Measurements from ENCODE around the gene CACNA1C. TPM values are rescaled to one million over a fixed set of nuclear protein-coding genes. Genes with fewer than 3 reads are reported as not detected.

The CACNA1C gene
- total and polyA plus RNA-seq, 2 donors (not counting 1 experiment from before 2014, with no cell fraction given): 0.01 to 0.02 TPM

DNA sequence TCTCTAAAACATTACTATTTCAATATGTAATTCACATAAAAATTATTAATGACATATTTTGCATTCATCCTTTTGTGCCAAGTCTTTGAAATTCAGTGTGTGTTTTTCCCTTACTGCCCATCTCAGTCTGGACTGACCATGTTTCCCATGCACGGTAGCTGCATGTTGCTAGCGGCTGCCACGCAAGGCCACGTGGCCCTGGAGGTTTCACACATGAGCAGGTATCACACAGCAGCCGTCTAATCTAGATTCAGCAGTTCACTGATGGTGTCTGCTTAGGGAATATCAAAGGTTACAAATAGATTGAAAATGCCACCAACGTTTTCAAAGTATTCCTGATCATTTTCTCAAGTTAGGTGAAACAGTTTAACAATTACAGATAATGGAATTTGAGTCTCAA is 507.1 kb downstream of the CACNA1C start:
- H3K9me3 Mint-ChIP-seq (ENCODE audit: insufficient read depth): no peaks in the 10 kb centered on the region
- no peak overlapping the region for H3K4me2 ChIP-seq (replicated peaks; ENCODE audit: low read depth, low read length, poor library complexity, severe bottlenecking)
- no peaks in the 10 kb centered on the region for H3K9me3 ChIP-seq (ENCODE audit: control extremely low read depth in 1 of 3, control insufficient read depth in 2 of 3, insufficient read depth in 1 of 3, low read length in 2 of 3)
- H3K4me3 ChIP-seq (ENCODE audit: control extremely low read depth in 1 of 5, extremely low read depth in 1 of 5, insufficient read depth in 1 of 5, low read depth in 2 of 5, low read length in 4 of 5): no peak overlapping the region
- H3K4me1 Mint-ChIP-seq: peaks cover 2% of the 10 kb centered on the region
- no peaks in the 10 kb centered on the region for H3K36me3 ChIP-seq (replicated peaks in 1 of 2; ENCODE audit: control extremely low read depth in 1 of 2, control insufficient read depth in 1 of 2, extremely low read depth in 1 of 2, insufficient read depth in 2 of 2, low read length in 1 of 2)
- peaks cover 9% of the 10 kb centered on the region for H3K27me3 Mint-ChIP-seq
- H3K27ac Mint-ChIP-seq: no peak overlapping the region
- H3K9ac ChIP-seq (ENCODE audit: low read length): no peak overlapping the region
- no peaks in the 10 kb centered on the region for H4K20me1 ChIP-seq (ENCODE audit: control insufficient read depth, insufficient read depth, low read length, poor library complexity, severe bottlenecking)
- H3K4me3 Mint-ChIP-seq: no peak overlapping the region
- ChIA-PET POLR2A (no interaction called here), CTCF (no interaction called here)
- intact Hi-C loops (cut with micrococcal nuclease): no loop called here
- TF ChIP-seq, protein P1, sequence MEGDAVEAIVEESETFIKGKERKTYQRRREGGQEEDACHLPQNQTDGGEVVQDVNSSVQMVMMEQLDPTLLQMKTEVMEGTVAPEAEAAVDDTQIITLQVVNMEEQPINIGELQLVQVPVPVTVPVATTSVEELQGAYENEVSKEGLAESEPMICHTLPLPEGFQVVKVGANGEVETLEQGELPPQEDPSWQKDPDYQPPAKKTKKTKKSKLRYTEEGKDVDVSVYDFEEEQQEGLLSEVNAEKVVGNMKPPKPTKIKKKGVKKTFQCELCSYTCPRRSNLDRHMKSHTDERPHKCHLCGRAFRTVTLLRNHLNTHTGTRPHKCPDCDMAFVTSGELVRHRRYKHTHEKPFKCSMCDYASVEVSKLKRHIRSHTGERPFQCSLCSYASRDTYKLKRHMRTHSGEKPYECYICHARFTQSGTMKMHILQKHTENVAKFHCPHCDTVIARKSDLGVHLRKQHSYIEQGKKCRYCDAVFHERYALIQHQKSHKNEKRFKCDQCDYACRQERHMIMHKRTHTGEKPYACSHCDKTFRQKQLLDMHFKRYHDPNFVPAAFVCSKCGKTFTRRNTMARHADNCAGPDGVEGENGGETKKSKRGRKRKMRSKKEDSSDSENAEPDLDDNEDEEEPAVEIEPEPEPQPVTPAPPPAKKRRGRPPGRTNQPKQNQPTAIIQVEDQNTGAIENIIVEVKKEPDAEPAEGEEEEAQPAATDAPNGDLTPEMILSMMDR (IDR thresholded peaks at IDR 0.05): no peak
- TF ChIP-seq EZH2 (IDR thresholded peaks at IDR 0.05; ENCODE audit: borderline replicate concordance, insufficient read depth, low read depth, low read length, poor library complexity, severe bottlenecking): no peak
- no peak overlapping the region for H2AFZ ChIP-seq (ENCODE audit: insufficient read depth, low read depth, low read length, poor library complexity, severe bottlenecking)
- no peaks in the 10 kb centered on the region for H3K79me2 ChIP-seq (ENCODE audit: control insufficient read depth, insufficient read depth, low read length)
- H3K27ac ChIP-seq (ENCODE audit: low read length in 2 of 2): no peak overlapping the region
- peaks cover 0 to 4% (median 0%) of the 10 kb centered on the region in 4 experiments for H3K27me3 ChIP-seq (replicated peaks in 1 of 4; ENCODE audit: control extremely low read depth in 1 of 4, control insufficient read depth in 3 of 4, insufficient read depth in 4 of 4, low read length in 3 of 4)
- WGBS (ENCODE audit: insufficient coverage): 70% methylated on average over 5 of the region's 6 CpGs
- no peak for DNase-seq
- H3K4me1 ChIP-seq (ENCODE audit: control insufficient read depth in 2 of 2, insufficient read depth in 2 of 2, low read length in 2 of 2): no peaks in the 10 kb centered on the region
- ATAC-seq (ENCODE audit: low read depth): no peak

DNA sequence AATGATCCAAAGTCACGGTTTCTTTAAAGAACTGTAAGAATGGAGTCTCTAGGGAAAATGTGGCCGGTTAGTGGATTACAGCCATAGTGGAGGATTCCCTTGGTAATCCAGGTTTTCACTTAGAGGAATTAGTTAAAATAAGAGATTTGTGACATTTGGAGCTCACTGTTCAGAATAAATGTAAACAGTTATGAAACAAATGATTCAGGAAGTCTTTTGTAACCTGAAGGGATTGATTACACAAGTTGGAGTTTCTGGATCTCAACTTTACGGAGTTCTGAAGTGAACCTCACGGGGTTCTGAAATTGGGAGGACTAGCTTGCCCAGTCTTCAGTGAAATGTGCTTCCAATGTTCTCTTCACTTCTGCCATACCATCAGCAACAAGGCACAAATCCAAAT is 507.6 kb downstream of the CACNA1C start:
- no peaks in the 10 kb centered on the region for H3K9me3 ChIP-seq (ENCODE audit: control extremely low read depth in 1 of 3, control insufficient read depth in 2 of 3, insufficient read depth in 1 of 3, low read length in 2 of 3)
- POLR2A ChIA-PET: no interaction called here
- H4K20me1 ChIP-seq (ENCODE audit: control insufficient read depth, insufficient read depth, low read length, poor library complexity, severe bottlenecking): no peaks in the 10 kb centered on the region
- peaks cover 0 to 4% (median 0%) of the 10 kb centered on the region in 4 experiments for H3K27me3 ChIP-seq (replicated peaks in 1 of 4; ENCODE audit: control extremely low read depth in 1 of 4, control insufficient read depth in 3 of 4, insufficient read depth in 4 of 4, low read length in 3 of 4)
- TF ChIP-seq, protein P1 (IDR thresholded peaks at IDR 0.05): no peak
- TF ChIP-seq EZH2 (IDR thresholded peaks at IDR 0.05; ENCODE audit: borderline replicate concordance, insufficient read depth, low read depth, low read length, poor library complexity, severe bottlenecking): no peak
- intact Hi-C loops (cut with micrococcal nuclease): no loop called here
- H3K36me3 ChIP-seq (replicated peaks in 1 of 2; ENCODE audit: control extremely low read depth in 1 of 2, control insufficient read depth in 1 of 2, extremely low read depth in 1 of 2, insufficient read depth in 2 of 2, low read length in 1 of 2): no peaks in the 10 kb centered on the region
- H3K27ac ChIP-seq (ENCODE audit: low read length in 2 of 2): no peak overlapping the region
- Mint-ChIP-seq H3K9me3 (ENCODE audit: insufficient read depth) (no peaks in the 10 kb centered on the region), H3K4me3 (no peak overlapping the region), H3K4me1 (peaks cover 2% of the 10 kb centered on the region), H3K27ac (no peak overlapping the region), H3K27me3 (peaks cover 9% of the 10 kb centered on the region)
- ATAC-seq (ENCODE audit: low read depth): no peak
- no peak overlapping the region for H3K9ac ChIP-seq (ENCODE audit: low read length)
- CTCF ChIA-PET: no interaction called here
- WGBS (ENCODE audit: insufficient coverage): 87% methylated on average over 2 of the region's 4 CpGs
- no peaks in the 10 kb centered on the region for H3K79me2 ChIP-seq (ENCODE audit: control insufficient read depth, insufficient read depth, low read length)
- no peaks in the 10 kb centered on the region for H3K4me1 ChIP-seq (ENCODE audit: control insufficient read depth in 2 of 2, insufficient read depth in 2 of 2, low read length in 2 of 2)
- no peak overlapping the region for H2AFZ ChIP-seq (ENCODE audit: insufficient read depth, low read depth, low read length, poor library complexity, severe bottlenecking)
- H3K4me2 ChIP-seq (replicated peaks; ENCODE audit: low read depth, low read length, poor library complexity, severe bottlenecking): no peak overlapping the region
- no peak for DNase-seq
- H3K4me3 ChIP-seq (ENCODE audit: control extremely low read depth in 1 of 5, extremely low read depth in 1 of 5, insufficient read depth in 1 of 5, low read depth in 2 of 5, low read length in 4 of 5): no peak overlapping the region

All from B cell (primary cell).